KBM-7 (cell line): ENCODE measurements around the gene EYA3.

Experiments used
- DNase-seq: peaks from one replicate; pipeline ENCODE4 v3.0.0-alpha.2; 2015
- in situ Hi-C: fragments of 300-500 bp; cut with MboI; formaldehyde crosslinking; loops from 2 replicates; pipeline ENCODE4 v1.14.3; 2020; ENCODE audit warnings: low sequenced_read_pairs, low pct_unique_long_range_greater_than_20kb, mixed read lengths

The EYA3 gene

GRCh38 chr1:28115267-28115666 lies 26.9 kb upstream of the EYA3 start:
- peak; percentile 94 for DNase-seq
- in situ Hi-C loops: no loop called here

GRCh38 chr1:28114844-28115243 lies 26.4 kb upstream of the EYA3 start:
- in situ Hi-C loops: no loop called here
- DNase-seq: no peak

GRCh38 chr1:28113242-28113572 lies 24.8 kb upstream of the EYA3 start:
- no peak for DNase-seq
- in situ Hi-C loops: no loop called here

GRCh38 chr1:28112388-28113241 lies 24.2 kb upstream of the EYA3 start:
- DNase-seq: peak; percentile 79

GRCh38 chr1:28111157-28111556 lies 22.7 kb upstream of the EYA3 start:
- in situ Hi-C loops: no loop called here
- peak; percentile 86 for DNase-seq

More at GRCh38 chr1:28112388-28113241, 24.2 kb upstream of the EYA3 start:
- in situ Hi-C loops: no loop called here

GRCh38 chr1:28110555-28110954 lies 22.1 kb upstream of the EYA3 start:
- in situ Hi-C loops: no loop called here

GRCh38 chr1:28109639-28110038 lies 21.2 kb upstream of the EYA3 start:
- no peak for DNase-seq
- in situ Hi-C loops: no loop called here

More at GRCh38 chr1:28110555-28110954, 22.1 kb upstream of the EYA3 start:
- DNase-seq: no peak

- in situ Hi-C loops: no loop called here
- DNase-seq: no peak
Observed at GRCh38 chr1:28108001-28108400, 19.6 kb upstream of the EYA3 start.

GRCh38 chr1:28104866-28105467 lies 16.6 kb upstream of the EYA3 start:
- in situ Hi-C loops: no loop called here
- DNase-seq: no peak

GRCh38 chr1:28102189-28102588 lies 13.8 kb upstream of the EYA3 start:
- no peak for DNase-seq
- in situ Hi-C loops: no loop called here

GRCh38 chr1:28099050-28099769 lies 10.8 kb upstream of the EYA3 start:
- in situ Hi-C loops: no loop called here
- no peak for DNase-seq

GRCh38 chr1:28097100-28097472 lies 8.7 kb upstream of the EYA3 start:
- no peak for DNase-seq
- in situ Hi-C loops: no loop called here

GRCh38 chr1:28096210-28097099 lies 8.0 kb upstream of the EYA3 start:
- peak; percentile 26 for DNase-seq
- in situ Hi-C loops: no loop called here

- peak; percentile 83 for DNase-seq
- in situ Hi-C loops: no loop called here
Observed at GRCh38 chr1:28091043-28091781, 2.8 kb upstream of the EYA3 start.

GRCh38 chr1:28087614-28088167 lies 719 bp downstream of the EYA3 start:
- DNase-seq: peak; percentile 55
- in situ Hi-C loops: no loop called here

- DNase-seq: no peak
- in situ Hi-C loops: no loop called here
Observed at GRCh38 chr1:28086651-28087050, 1.8 kb downstream of the EYA3 start.

- in situ Hi-C loops: no loop called here
- no peak for DNase-seq
Observed at GRCh38 chr1:28085129-28085528, 3.3 kb downstream of the EYA3 start.

- in situ Hi-C loops: no loop called here
- no peak for DNase-seq
Observed at GRCh38 chr1:28083876-28084275, 4.5 kb downstream of the EYA3 start.
